Stimulated activated naive B cell treated with anti-CD40 and anti-IgM and Interleukin-4, amounts not matched to agents 10 μg/mL and 1 μg/mL and 100 μg/mL, for 72 hours (primary cell): Measurements from ENCODE around the gene MFAP2.
A peak's percentile ranks its signal among the peaks of the same experiment; 100 is the strongest.
"Not testable (repeated sequence)": the region's sequence is repeated elsewhere in the genome, so short reads cannot be mapped to it uniquely, and the experiment has no call there.

Source experiments
- ATAC-seq, 2 donors: fragments of 150-1000 bp; cut with Tn5 transposase; replicated peaks; 2 replicates each; pipeline ENCODE4 v1.10.0; 2021; ENCODE audit warnings: moderate library complexity in 1 of 2
- DNase-seq: peaks from one replicate; pipeline ENCODE4 v3.0.0; 2021
- H3K27ac Mint-ChIP-seq: one replicate; pipeline ENCODE4 v1.8.0; 2022; ENCODE audit warnings: mild to moderate bottlenecking, mixed read lengths
- H3K27me3 Mint-ChIP-seq, 2 donors: one replicate each; pipeline ENCODE4 v1.8.0; 2022; ENCODE audit warnings: mixed read lengths in 2 of 2
- H3K36me3 Mint-ChIP-seq, 2 donors: one replicate each; pipeline ENCODE4 v1.8.0; 2022; ENCODE audit warnings: mixed read lengths in 2 of 2, mild to moderate bottlenecking in 1 of 2
- H3K4me1 Mint-ChIP-seq, 2 donors: one replicate each; pipeline ENCODE4 v1.8.0; 2022; ENCODE audit warnings: mixed read lengths in 2 of 2, mild to moderate bottlenecking in 1 of 2
- H3K4me3 Mint-ChIP-seq, 2 donors: one replicate each; pipeline ENCODE4 v1.8.0; 2022; ENCODE audit warnings: mild to moderate bottlenecking in 2 of 2, mixed read lengths in 2 of 2, moderate library complexity in 1 of 2
- H3K9me3 Mint-ChIP-seq, 2 donors: one replicate each; pipeline ENCODE4 v1.8.0; 2022; ENCODE audit warnings: mixed read lengths in 2 of 2, mild to moderate bottlenecking in 1 of 2

The MFAP2 gene

DNA sequence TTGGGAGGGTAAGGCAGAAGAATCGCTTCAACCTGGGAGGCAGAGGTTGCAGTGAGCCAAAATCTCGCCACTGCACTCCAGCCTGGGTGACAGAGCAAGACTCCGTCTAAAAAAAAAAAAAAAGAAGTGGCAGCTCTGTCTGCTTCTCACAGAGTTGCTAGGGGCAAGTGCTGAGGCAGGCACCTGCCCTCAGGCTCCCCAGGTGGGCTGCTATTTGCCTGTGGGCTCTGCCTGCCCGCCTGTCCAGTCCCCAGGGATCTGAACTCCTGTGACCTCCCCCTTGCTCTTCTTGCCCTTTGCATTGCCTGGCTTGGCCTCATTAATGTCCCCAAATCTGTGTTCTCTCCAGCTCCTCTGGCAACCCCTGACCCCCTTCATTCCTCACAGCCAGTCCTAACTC, 28.0 kb downstream of the MFAP2 start:
- not testable (repeated sequence) for DNase-seq, H3K27ac Mint-ChIP-seq, H3K4me3 Mint-ChIP-seq, H3K36me3 Mint-ChIP-seq, ATAC-seq, H3K27me3 Mint-ChIP-seq, H3K9me3 Mint-ChIP-seq
- H3K4me1 Mint-ChIP-seq = peaks cover 1 to 12% of the 10 kb centered on the region in 2 donors

DNA sequence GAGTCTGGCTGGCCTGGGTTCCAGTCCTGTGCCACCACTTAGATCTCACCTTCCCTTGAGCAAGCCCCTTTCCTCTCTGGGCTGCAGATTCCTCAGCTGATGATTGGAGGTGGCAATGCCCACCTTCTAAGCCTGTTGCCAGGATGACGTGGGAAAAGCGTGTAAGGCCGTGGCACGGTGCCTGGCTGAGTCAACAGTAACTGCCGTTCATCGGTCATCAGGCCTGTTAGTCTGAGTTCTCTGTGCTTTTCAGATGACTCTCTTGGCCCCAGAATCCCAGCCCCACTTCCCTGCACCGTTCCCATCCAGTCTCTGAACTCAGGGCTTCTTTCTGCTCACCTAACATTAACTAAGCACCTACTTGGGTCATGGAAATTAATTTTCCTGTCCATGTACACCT, 31.4 kb downstream of the MFAP2 start:
- H3K27ac Mint-ChIP-seq, ATAC-seq, DNase-seq, H3K27me3 Mint-ChIP-seq, H3K4me3 Mint-ChIP-seq, H3K9me3 Mint-ChIP-seq: not testable (repeated sequence)
- Mint-ChIP-seq H3K36me3 (peaks cover 0 to 22% of the 10 kb centered on the region in 2 donors), H3K4me1 (peaks cover 1 to 12% of the 10 kb centered on the region in 2 donors)

DNA sequence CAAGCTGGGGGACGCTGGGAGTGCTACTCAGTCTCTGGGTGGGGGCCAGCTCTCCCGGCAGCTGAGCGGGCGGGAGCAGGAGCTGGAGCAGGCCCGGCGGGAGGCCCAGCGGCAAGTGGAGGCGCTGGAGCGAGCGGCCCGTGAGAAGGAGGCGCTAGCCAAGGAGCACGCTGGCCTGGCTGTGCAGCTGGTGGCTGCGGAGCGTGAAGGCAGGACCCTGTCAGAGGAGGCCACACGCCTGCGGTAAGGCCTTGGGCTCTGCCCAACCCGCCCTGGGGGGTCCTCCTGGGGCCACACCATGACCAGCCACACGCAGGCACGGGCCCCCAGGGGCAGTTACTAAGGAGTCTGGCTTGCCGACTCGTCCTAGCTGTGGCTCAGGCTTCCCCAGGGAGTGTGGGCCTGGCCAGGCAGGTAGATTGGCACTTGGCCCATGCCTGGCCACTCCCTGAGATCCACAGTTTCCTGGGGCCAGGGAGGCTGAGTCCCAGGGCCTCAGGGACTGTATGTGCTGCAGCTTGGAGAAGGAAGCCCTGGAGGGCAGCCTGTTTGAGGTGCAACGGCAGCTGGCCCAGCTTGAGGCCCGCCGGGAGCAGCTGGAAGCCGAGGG, 32.0 kb downstream of the MFAP2 start:
- not testable (repeated sequence) for H3K9me3 Mint-ChIP-seq, H3K27ac Mint-ChIP-seq, H3K27me3 Mint-ChIP-seq

DNA sequence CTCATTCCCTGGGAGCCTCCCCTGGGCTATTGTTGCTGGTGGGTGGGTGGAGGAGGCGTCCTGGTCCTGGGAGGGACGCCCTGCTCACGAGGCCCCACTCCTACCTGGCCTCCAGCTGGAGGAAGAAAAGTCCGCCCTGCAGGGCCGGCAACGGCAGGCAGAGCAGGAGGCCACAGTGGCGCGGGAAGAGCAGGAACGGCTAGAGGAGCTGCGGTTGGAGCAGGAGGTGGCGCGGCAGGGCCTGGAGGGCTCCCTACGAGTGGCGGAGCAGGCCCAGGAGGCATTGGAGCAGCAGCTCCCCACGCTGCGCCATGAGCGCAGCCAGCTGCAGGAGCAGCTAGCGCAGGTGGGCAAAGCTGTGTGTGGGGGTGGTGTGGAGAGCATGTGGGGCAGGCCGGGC, 33.8 kb downstream of the MFAP2 start:
- H3K27me3 Mint-ChIP-seq = no peaks in the 10 kb centered on the region
- H3K27ac Mint-ChIP-seq = no peak overlapping the region
- peaks cover 6 to 34% of the 10 kb centered on the region in 2 donors for H3K36me3 Mint-ChIP-seq
- DNase-seq = no peak
- H3K9me3 Mint-ChIP-seq = no peaks in the 10 kb centered on the region
- H3K4me1 Mint-ChIP-seq = peaks cover 1 to 2% of the 10 kb centered on the region in 2 donors
- no peak for ATAC-seq
- no peak overlapping the region for H3K4me3 Mint-ChIP-seq

More for the DNA sequence above, 32.0 kb downstream of the MFAP2 start:
- H3K4me1 Mint-ChIP-seq = peaks cover 1 to 12% of the 10 kb centered on the region in 2 donors
- not testable (repeated sequence) for ATAC-seq, H3K4me3 Mint-ChIP-seq, DNase-seq
- H3K36me3 Mint-ChIP-seq = peaks cover 6 to 28% of the 10 kb centered on the region in 2 donors

DNA sequence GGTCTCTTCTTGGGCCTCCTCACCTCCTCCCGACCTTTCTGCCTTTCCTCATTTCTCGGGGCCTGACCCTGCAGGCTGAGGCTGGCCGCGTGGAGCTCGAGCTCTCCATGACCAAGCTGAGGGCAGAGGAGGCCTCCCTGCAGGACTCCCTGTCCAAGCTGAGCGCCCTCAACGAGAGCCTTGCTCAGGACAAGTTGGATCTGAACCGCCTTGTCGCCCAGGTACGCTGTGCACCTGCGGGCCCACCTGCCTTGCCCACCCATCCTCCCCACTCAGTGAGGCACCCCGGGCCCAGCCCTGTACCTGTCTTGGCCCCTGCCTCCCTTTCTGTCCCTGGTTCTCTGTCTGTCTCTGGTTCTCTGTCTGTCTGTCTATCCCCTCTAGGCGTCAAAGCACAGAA, 34.2 kb downstream of the MFAP2 start:
- not testable (repeated sequence) for H3K4me1 Mint-ChIP-seq, ATAC-seq, H3K4me3 Mint-ChIP-seq, DNase-seq, H3K27ac Mint-ChIP-seq, H3K27me3 Mint-ChIP-seq, H3K9me3 Mint-ChIP-seq
- peaks cover 6 to 34% of the 10 kb centered on the region in 2 donors for H3K36me3 Mint-ChIP-seq

DNA sequence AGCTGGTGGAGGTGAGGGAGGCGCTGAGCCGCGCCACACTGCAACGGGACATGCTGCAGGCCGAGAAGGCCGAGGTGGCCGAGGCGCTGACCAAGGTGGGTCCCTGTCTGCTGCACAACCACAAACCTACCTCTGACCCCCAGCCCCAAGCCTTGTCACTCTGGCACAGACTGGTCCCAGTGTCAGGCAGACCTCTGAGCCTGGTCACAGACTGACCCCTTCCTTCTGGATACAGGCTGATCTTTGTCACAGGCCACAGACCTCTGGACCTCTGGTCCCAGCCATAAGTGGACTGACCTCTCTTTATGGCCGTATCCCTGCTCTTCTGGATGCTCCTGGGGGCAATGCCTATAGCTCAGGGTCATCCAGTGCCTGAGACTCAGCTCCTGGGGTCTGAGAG, 34.9 kb downstream of the MFAP2 start:
- H3K4me1 Mint-ChIP-seq, H3K27ac Mint-ChIP-seq, H3K27me3 Mint-ChIP-seq, DNase-seq, ATAC-seq, H3K4me3 Mint-ChIP-seq, H3K9me3 Mint-ChIP-seq: not testable (repeated sequence)
- H3K36me3 Mint-ChIP-seq = peaks cover 10 to 38% of the 10 kb centered on the region in 2 donors

DNA sequence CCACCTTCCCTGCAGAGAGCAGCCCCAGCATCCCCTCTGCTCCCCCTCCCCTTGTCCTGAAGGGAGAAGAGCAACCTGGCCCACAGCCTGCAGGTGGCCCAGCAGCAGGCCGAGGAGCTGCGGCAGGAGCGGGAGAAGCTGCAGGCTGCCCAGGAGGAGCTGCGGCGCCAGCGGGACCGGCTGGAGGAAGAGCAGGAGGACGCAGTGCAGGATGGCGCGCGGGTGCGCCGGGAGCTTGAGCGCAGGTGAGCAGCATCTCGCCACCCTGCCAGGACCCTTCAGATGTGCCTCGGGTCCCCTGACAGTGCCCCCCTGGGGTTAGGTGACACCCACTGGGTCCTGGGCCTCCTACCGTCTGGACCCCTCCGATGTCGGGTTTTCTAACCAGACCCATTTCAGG, 36.4 kb downstream of the MFAP2 start:
- Mint-ChIP-seq H3K4me1 (no peaks in the 10 kb centered on the region), H3K27me3 (no peaks in the 10 kb centered on the region), H3K27ac (no peak overlapping the region), H3K4me3 (no peak overlapping the region), H3K9me3 (no peaks in the 10 kb centered on the region), H3K36me3 (peaks cover 11 to 44% of the 10 kb centered on the region in 2 donors)
- DNase-seq = no peak
- no peak for ATAC-seq

GRCh38 chr1:16939386-16940180, 40.8 kb downstream of the MFAP2 start:
- not testable (repeated sequence) for H3K4me3 Mint-ChIP-seq, H3K27me3 Mint-ChIP-seq, ATAC-seq, DNase-seq, H3K4me1 Mint-ChIP-seq, H3K9me3 Mint-ChIP-seq, H3K27ac Mint-ChIP-seq
- H3K36me3 Mint-ChIP-seq = peaks cover 26 to 49% of the 10 kb centered on the region in 2 donors

GRCh38 chr1:16938351-16939321, 41.8 kb downstream of the MFAP2 start:
- Mint-ChIP-seq H3K4me3 (no peak overlapping the region), H3K36me3 (peaks cover 23 to 45% of the 10 kb centered on the region in 2 donors), H3K4me1 (no peaks in the 10 kb centered on the region), H3K27ac (peak overlapping the region; percentile 22), H3K27me3 (no peaks in the 10 kb centered on the region), H3K9me3 (no peaks in the 10 kb centered on the region)
- no peak for ATAC-seq
- no peak for DNase-seq

DNA sequence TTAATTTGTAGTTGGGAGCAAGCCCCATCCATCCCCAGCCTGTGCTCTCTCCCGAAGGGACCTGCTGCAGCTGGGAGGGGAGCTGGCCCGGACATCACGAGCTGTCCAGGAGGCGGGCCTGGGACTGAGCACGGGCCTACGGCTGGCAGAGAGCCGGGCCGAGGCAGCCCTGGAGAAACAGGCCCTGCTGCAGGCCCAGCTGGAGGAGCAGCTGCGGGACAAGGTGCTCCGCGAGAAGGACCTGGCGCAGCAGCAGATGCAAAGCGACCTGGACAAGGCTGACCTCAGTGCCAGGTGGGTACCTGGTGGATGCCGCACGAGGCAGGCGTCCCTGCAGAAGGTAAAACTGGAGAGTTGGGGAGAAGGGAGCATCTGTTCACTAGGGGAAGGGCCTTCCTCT, 43.8 kb downstream of the MFAP2 start:
- not testable (repeated sequence) for DNase-seq, ATAC-seq, H3K9me3 Mint-ChIP-seq, H3K4me3 Mint-ChIP-seq, H3K27ac Mint-ChIP-seq, H3K4me1 Mint-ChIP-seq, H3K27me3 Mint-ChIP-seq
- peaks cover 21 to 42% of the 10 kb centered on the region in 2 donors for H3K36me3 Mint-ChIP-seq

GRCh38 chr1:16933945-16934344, 46.5 kb downstream of the MFAP2 start:
- ATAC-seq, H3K4me1 Mint-ChIP-seq, DNase-seq, H3K27ac Mint-ChIP-seq, H3K9me3 Mint-ChIP-seq, H3K27me3 Mint-ChIP-seq, H3K4me3 Mint-ChIP-seq: not testable (repeated sequence)
- peaks cover 18 to 46% of the 10 kb centered on the region in 2 donors for H3K36me3 Mint-ChIP-seq

DNA sequence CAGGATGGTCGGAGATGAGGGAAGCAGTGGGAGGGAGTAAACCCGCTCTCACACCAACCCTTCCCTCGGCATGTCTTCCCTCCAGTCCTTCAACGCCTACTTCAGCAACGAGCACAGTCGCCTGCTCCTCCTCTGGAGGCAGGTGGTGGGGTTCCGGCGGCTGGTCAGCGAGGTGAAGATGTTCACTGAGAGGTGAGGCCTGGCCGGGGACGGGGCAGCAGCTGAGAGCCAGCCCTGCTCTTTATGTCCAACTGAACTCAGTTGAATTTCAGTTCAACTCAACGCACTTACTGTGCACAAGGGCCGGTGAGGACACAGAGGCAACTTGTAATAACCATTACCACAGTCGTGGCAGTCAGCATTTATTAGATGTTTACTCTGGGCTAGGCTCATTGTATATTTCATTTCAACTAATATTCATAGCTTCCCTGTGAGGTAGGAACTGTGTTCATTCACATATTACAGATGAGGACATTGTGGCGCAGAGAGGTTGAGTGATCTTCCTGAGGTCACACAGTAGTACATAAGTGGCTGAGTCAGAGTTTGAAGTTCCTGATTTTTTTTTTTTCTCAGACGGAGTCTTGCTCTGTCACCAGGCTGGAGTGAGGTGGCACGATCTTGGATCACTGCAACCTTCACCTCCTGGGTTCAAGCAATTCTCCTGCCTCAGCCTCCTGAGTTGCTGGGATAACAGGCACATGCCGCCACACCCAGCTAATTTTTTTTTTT, 49.0 kb downstream of the MFAP2 start:
- not testable (repeated sequence) for H3K4me1 Mint-ChIP-seq, H3K9me3 Mint-ChIP-seq, H3K4me3 Mint-ChIP-seq, H3K27me3 Mint-ChIP-seq, H3K27ac Mint-ChIP-seq, DNase-seq, ATAC-seq
- peaks cover 9 to 28% of the 10 kb centered on the region in 2 donors for H3K36me3 Mint-ChIP-seq

- Mint-ChIP-seq H3K4me1 (peaks cover 10 to 16% of the 10 kb centered on the region in 2 donors), H3K36me3 (peaks cover 4 to 20% of the 10 kb centered on the region in 2 donors)
- H3K27me3 Mint-ChIP-seq, ATAC-seq, H3K9me3 Mint-ChIP-seq, DNase-seq, H3K4me3 Mint-ChIP-seq, H3K27ac Mint-ChIP-seq: not testable (repeated sequence)
These were observed 51.0 kb downstream of the MFAP2 start for GRCh38 chr1:16929146-16930041.
